Choroid plexus epithelial cell (primary cell): ENCODE data around the gene PRTFDC1.
A peak's percentile ranks its signal among the peaks of the same experiment; 100 is the strongest.

Source experiments
- DNase-seq: peaks from one replicate; pipeline ENCODE4 v3.0.0-alpha.2; 2010; ENCODE audit warnings: low read depth
- H3K4me3 ChIP-seq: 2 replicates; pipeline ENCODE4 v1.5.1; 2011; ENCODE audit warnings: low read depth, mild to moderate bottlenecking, control low read depth, low read length, moderate library complexity
- CTCF ChIP-seq: conservative IDR thresholded peaks from 2 replicates; pipeline ENCODE4 v1.5.1; 2011; ENCODE audit warnings: low read depth, mild to moderate bottlenecking, control low read depth, inconsistent platforms, low read length, moderate library complexity

Gene PRTFDC1

DNA sequence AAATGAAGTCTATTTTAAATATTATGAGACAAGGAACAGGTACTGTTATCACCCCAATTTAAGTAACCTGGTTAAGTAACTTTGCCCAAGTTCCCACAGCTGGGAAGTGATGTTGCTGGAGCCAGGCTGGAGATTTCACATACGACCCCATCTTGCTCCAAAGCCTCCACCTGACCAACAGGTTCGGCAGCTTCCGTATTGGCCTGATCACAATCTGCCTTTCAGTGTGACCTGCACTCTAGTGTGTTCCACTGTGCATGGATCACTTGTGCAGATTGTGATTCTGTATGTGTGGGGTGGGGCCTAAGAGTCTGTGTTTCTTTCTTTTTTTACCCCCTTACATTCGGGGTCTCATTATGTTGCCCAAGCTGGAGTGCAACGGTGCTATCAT is 66.1 kb downstream of the PRTFDC1 start:
- no peak for TF ChIP-seq CTCF
- DNase-seq = no peak
- H3K4me3 ChIP-seq = no peak overlapping the region

DNA sequence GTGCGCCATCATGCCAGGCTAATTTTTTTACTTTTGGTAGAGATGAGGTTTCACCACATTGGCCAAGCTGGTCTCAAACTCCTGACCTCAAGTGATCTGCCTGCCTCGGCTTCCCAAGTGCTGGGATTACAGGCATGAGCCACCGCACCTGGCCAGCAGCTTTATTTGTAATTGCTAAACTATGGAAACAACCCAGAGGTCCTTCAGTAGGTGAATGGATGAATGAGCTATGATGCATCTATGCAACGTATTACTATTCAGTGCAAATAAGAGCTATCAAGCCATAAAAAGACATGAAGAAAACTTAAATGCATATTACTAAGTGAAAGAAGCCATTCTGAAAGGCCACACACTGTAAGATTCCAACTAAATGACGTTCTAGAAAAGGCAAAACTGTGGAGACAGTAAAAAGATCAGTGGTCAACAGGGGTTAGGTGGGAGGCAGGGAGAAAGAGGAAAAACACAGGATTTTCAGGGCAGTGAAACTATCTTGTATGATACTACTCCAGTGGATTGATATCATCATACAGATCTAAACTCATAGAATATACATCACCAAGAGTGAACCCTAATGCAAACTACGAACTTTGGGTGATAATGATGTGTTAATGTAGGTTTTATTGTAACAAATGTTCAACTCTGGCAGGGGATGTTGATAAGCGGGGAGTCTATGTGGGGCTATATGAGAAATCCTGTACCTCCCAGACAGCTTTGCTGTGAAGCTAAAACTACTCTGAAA is 66.7 kb downstream of the PRTFDC1 start:
- H3K4me3 ChIP-seq = no peak overlapping the region
- no peak for TF ChIP-seq CTCF
- no peak for DNase-seq

DNA sequence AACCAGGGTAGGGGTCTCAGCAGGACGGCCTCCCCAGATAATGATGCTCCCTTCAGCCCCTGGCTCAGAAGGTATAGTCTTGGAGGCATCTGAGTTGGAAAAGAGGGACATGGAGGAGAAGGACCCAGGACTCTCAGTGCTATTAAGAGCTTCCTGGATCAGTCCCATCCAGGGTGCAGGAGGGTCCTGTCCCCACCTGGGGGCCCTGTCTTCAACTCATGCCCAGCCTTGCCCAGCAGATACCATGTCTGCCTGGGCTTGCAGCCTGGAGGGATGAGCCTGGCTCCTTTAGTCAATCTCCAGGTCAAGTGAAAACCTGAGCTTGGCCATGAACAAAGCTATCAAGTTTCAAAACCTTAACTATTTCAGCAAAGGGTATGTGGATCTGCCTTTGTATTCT is 67.6 kb downstream of the PRTFDC1 start:
- no peak overlapping the region for H3K4me3 ChIP-seq
- TF ChIP-seq CTCF = no peak
- no peak for DNase-seq

GRCh38 chr10:24884316-24884715 is 68.1 kb downstream of the PRTFDC1 start:
- no peak overlapping the region for H3K4me3 ChIP-seq
- peak; percentile 24 for DNase-seq
- no peak for TF ChIP-seq CTCF

- H3K4me3 ChIP-seq = no peak overlapping the region
- no peak for DNase-seq
- no peak for TF ChIP-seq CTCF
Measured at GRCh38 chr10:24883176-24883575, 69.2 kb downstream of the PRTFDC1 start.

DNA sequence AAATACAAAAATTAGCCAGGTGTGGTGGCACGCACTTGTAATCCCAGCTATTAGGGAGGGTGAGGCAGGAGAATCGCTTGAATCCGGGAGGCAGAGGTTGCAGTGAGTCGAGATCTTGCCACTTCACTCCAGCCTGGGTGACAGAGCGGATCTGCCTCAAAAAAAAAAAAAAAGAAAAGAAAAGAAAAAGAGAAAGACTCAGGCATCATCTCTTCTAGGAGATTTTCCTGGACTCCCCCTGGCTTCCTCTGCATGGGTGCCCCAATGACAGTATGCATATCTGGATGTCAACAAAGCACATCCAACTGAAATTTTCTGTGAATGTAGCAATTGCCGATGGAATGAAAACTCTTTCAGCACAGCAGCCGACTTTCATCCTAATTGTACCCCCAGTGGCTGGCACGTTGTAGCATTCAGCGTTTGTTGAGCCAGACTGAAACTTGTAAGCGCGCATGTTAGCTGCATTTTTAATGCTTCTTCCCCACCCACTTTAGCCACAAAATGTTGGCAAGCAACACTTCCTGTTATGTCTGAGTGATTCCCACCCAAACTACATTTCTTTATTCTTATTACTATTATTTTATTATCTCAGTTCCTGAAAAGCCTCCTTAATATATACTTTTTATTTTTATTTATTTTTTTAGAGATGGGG is 70.2 kb downstream of the PRTFDC1 start:
- TF ChIP-seq CTCF = no peak
- no peak overlapping the region for H3K4me3 ChIP-seq
- peak; percentile 81 for DNase-seq

GRCh38 chr10:24879861-24880260 is 72.5 kb downstream of the PRTFDC1 start:
- no peak for TF ChIP-seq CTCF
- H3K4me3 ChIP-seq = no peak overlapping the region
- no peak for DNase-seq
